Measurements from ENCODE around the gene MMAA.
A peak's percentile ranks its signal among the peaks of the same experiment; 100 is the strongest.
"Not testable (repeated sequence)": the region's sequence is repeated elsewhere in the genome, so short reads cannot be mapped to it uniquely, and the experiment has no call there.

Gene MMAA

DNA sequence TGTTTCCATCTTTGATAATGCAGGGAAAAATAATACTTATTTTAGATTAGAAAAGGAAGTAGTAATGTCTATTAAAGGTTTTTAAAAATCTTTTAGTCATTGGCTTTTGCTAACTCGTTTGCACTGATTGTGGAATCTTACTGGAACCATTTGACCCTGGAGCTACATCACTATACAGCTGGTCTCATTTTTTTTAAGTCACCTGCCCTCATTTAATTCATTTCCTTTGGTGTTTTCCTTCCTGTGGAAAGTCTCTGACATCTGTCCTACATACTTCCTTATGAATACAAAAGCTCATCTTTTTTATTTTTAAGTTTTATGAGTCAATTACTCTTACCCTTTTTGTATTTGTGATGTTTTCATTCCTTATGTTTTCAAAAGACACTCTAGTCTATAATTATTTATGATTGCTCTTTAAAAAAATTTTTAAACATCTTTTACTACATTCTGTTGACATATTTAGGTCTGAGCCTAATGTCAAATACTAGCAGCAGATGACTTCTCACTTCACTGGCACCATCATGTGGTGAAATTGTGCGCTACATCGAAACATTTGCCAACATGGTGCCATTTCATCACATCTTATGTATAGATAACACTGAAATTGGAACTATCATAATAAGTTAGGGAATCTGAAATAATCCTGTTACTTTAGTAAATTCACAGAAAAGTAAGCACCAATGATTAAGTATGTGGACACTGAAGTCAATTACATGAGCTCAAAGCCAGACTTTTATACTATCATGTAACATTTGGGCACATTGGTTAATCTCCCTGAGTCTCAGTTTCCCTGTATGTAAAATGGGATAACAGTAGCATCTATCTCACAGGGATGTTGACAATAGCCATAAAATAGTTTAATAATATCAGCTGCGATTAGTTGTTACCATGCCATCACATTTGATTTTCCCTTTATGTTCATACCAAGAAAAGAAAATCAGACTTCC lies 9.4 kb upstream of the MMAA start:
- no peaks in the 10 kb centered on the region for H3K27me3 ChIP-seq (ENCODE audit: control insufficient read depth, insufficient read depth, low read length)
- no peak overlapping the region for H3K9ac ChIP-seq (ENCODE audit: low read depth, low read length)
- H3K4me3 ChIP-seq (ENCODE audit: low read depth, low read length) = no peak overlapping the region
- no peak overlapping the region for H3K27ac ChIP-seq (ENCODE audit: low read depth, low read length)
- H3K4me1 ChIP-seq (ENCODE audit: control insufficient read depth, insufficient read depth, low read length) = no peaks in the 10 kb centered on the region
- H3K36me3 ChIP-seq (ENCODE audit: control insufficient read depth, insufficient read depth, low read length) = no peaks in the 10 kb centered on the region
- no peaks in the 10 kb centered on the region for H3K9me3 ChIP-seq (ENCODE audit: control insufficient read depth, insufficient read depth, low read length)

DNA sequence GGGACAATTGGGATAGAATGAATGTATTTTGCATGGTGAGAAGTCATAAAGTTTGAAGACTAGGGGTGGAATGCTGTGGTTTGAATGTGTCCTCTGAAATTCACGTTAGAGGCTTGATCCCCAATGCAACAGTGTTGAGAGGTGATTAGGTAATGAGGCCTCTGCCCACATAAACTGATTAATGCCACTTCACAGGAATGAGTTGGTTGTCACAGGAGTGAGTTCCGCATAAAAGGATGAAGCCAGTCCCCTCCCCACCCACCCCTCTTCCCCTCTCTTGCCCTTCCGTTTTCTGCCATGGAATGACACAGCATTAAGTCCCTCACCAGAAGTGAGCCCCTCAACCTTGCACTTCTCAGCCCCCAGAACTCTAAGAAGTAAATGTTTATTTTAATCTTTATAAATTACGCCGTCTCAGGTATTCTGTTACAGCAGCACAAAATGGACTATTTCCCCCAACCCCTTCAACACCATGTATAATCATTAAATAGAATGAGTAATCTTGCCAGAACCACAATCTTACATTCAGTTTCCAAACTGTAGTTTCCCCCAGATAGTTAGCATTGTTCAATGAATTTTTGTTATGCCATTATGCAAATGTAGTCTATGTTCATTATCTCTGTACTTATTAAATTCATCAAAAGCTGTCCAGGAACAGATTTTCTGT lies 5.5 kb upstream of the MMAA start:
- H3K27me3 ChIP-seq (ENCODE audit: control insufficient read depth, insufficient read depth, low read length) = no peaks in the 10 kb centered on the region
- H3K9ac ChIP-seq (ENCODE audit: low read depth, low read length) = no peak overlapping the region
- no peak overlapping the region for H3K4me3 ChIP-seq (ENCODE audit: low read depth, low read length)
- H3K36me3 ChIP-seq (ENCODE audit: control insufficient read depth, insufficient read depth, low read length) = no peaks in the 10 kb centered on the region
- H3K4me1 ChIP-seq (ENCODE audit: control insufficient read depth, insufficient read depth, low read length) = peaks cover 6% of the 10 kb centered on the region; the same call in 1 of the 2 replicates
- no peak overlapping the region for H3K27ac ChIP-seq (ENCODE audit: low read depth, low read length)
- H3K9me3 ChIP-seq (ENCODE audit: control insufficient read depth, insufficient read depth, low read length) = no peaks in the 10 kb centered on the region

GRCh38 chr4:145614233-145614610 lies 5.0 kb upstream of the MMAA start:
- peaks cover 6% of the 10 kb centered on the region; the same call in 1 of the 2 replicates for H3K4me1 ChIP-seq (ENCODE audit: control insufficient read depth, insufficient read depth, low read length)
- no peaks in the 10 kb centered on the region for H3K36me3 ChIP-seq (ENCODE audit: control insufficient read depth, insufficient read depth, low read length)
- H3K9ac ChIP-seq (ENCODE audit: low read depth, low read length) = no peak overlapping the region
- H3K9me3 ChIP-seq (ENCODE audit: control insufficient read depth, insufficient read depth, low read length) = no peaks in the 10 kb centered on the region
- H3K27me3 ChIP-seq (ENCODE audit: control insufficient read depth, insufficient read depth, low read length) = no peaks in the 10 kb centered on the region
- H3K4me3 ChIP-seq (ENCODE audit: low read depth, low read length) = no peak overlapping the region
- no peak overlapping the region for H3K27ac ChIP-seq (ENCODE audit: low read depth, low read length)

DNA sequence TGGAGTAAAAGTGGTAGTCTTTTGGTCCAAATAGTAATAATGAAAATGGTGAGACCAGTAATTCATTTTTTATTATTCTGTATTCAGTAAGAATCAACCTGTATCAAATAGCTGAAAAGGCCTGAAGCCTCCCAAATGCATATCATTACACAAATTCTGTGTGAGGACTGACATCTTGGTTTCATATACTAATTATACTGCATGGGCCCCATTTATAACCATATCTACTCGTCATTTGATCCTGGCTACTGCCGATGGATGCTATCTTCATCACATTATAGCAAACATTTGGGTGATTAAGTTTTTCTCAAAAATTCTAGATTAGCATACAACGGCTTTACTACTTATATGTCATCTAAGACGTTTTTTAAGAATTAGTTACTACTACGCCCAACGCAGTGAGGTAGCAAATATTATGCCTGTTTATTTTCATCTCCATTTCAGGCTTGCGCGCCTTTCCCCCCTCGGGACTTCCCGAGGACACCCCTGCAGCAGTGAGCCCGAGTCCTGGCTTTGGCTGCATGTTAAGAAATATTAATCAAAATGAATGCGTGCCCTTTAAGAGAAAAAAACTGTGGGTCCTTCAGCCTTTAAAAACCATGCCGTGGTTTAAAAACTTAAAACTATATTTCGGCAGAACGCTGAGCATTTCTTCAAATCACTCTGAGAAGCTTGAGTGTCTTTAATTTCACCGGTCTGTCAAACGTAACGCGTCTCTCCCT lies 814 bp upstream of the MMAA start:
- Histone ChIP-seq H3K9ac (ENCODE audit: low read depth, low read length) (peak overlapping the region; percentile 90), H3K27me3 (ENCODE audit: control insufficient read depth, insufficient read depth, low read length) (no peaks in the 10 kb centered on the region), H3K27ac (ENCODE audit: low read depth, low read length) (peak overlapping the region; percentile 90), H3K36me3 (ENCODE audit: control insufficient read depth, insufficient read depth, low read length) (no peaks in the 10 kb centered on the region), H3K4me3 (ENCODE audit: low read depth, low read length) (peak overlapping the region; percentile 96), H3K9me3 (ENCODE audit: control insufficient read depth, insufficient read depth, low read length) (no peaks in the 10 kb centered on the region), H3K4me1 (ENCODE audit: control insufficient read depth, insufficient read depth, low read length) (peaks cover 14% of the 10 kb centered on the region; the same call in 1 of the 2 replicates)

- Histone ChIP-seq H3K9me3 (ENCODE audit: control insufficient read depth, insufficient read depth, low read length) (no peaks in the 10 kb centered on the region), H3K4me3 (ENCODE audit: low read depth, low read length) (peak overlapping the region; percentile 96), H3K27ac (ENCODE audit: low read depth, low read length) (peak overlapping the region; percentile 90), H3K9ac (ENCODE audit: low read depth, low read length) (peak overlapping the region; percentile 90), H3K27me3 (ENCODE audit: control insufficient read depth, insufficient read depth, low read length) (no peaks in the 10 kb centered on the region), H3K4me1 (ENCODE audit: control insufficient read depth, insufficient read depth, low read length) (peaks cover 14% of the 10 kb centered on the region; the same call in 1 of the 2 replicates), H3K36me3 (ENCODE audit: control insufficient read depth, insufficient read depth, low read length) (no peaks in the 10 kb centered on the region)
Observed at GRCh38 chr4:145619639-145619996, 433 bp downstream of the MMAA start.

- not testable (repeated sequence) for H3K27me3 ChIP-seq (ENCODE audit: control insufficient read depth, insufficient read depth, low read length); H3K27ac ChIP-seq (ENCODE audit: low read depth, low read length); H3K9ac ChIP-seq (ENCODE audit: low read depth, low read length); H3K36me3 ChIP-seq (ENCODE audit: control insufficient read depth, insufficient read depth, low read length); H3K9me3 ChIP-seq (ENCODE audit: control insufficient read depth, insufficient read depth, low read length); H3K4me3 ChIP-seq (ENCODE audit: low read depth, low read length)
- H3K4me1 ChIP-seq (ENCODE audit: control insufficient read depth, insufficient read depth, low read length) = peaks cover 14% of the 10 kb centered on the region; the same call in 1 of the 2 replicates
Observed at GRCh38 chr4:145622067-145622466, 2.9 kb downstream of the MMAA start.

DNA sequence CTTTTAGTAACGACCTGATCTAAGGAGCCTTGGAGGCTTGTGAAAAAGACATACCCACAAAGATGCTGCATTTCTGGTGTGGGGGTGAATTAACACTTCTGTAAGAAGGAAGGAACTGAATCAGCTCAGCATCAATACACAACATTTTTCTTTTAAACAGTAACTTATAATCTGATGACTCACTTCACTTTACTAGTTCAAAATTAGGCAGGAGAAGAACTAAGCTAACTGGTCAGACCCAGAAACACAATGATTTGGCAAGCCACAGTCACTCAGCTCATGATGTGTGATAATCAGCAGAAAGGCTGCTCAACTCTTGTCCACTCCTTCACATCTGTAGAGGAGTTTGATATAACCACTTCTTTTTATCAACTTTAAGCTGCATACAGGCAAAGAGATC lies 4.6 kb downstream of the MMAA start:
- H3K27me3 ChIP-seq (ENCODE audit: control insufficient read depth, insufficient read depth, low read length) = no peaks in the 10 kb centered on the region
- H3K4me3 ChIP-seq (ENCODE audit: low read depth, low read length) = no peak overlapping the region
- no peak overlapping the region for H3K27ac ChIP-seq (ENCODE audit: low read depth, low read length)
- H3K36me3 ChIP-seq (ENCODE audit: control insufficient read depth, insufficient read depth, low read length) = no peaks in the 10 kb centered on the region
- H3K4me1 ChIP-seq (ENCODE audit: control insufficient read depth, insufficient read depth, low read length) = peaks cover 8% of the 10 kb centered on the region; the same call in 1 of the 2 replicates
- H3K9ac ChIP-seq (ENCODE audit: low read depth, low read length) = no peak overlapping the region
- no peaks in the 10 kb centered on the region for H3K9me3 ChIP-seq (ENCODE audit: control insufficient read depth, insufficient read depth, low read length)

- H3K9ac ChIP-seq (ENCODE audit: low read depth, low read length) = no peak overlapping the region
- no peaks in the 10 kb centered on the region for H3K4me1 ChIP-seq (ENCODE audit: control insufficient read depth, insufficient read depth, low read length)
- H3K9me3 ChIP-seq (ENCODE audit: control insufficient read depth, insufficient read depth, low read length) = no peaks in the 10 kb centered on the region
- no peaks in the 10 kb centered on the region for H3K27me3 ChIP-seq (ENCODE audit: control insufficient read depth, insufficient read depth, low read length)
- no peak overlapping the region for H3K27ac ChIP-seq (ENCODE audit: low read depth, low read length)
- H3K36me3 ChIP-seq (ENCODE audit: control insufficient read depth, insufficient read depth, low read length) = no peaks in the 10 kb centered on the region
- H3K4me3 ChIP-seq (ENCODE audit: low read depth, low read length) = no peak overlapping the region
Observed at GRCh38 chr4:145625677-145626622, 6.8 kb downstream of the MMAA start.

DNA sequence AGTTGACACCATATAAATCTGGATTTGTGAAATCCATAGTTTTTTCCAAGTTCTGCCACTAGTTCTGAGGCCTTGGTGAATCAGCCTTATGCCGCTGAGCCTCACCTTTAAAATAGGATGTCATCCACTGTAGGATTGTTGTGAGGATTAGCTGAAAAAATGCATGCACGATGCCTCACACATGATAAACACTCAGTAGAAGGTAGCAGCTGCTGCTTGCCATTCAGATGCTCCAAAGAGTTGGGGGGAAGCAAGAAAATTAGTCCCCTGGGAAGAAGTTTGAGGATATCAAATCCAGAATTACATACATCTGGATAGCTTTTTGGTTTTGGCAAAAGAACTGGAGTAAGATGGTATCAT lies 7.4 kb downstream of the MMAA start:
- Histone ChIP-seq H3K9ac (ENCODE audit: low read depth, low read length) (no peak overlapping the region), H3K27me3 (ENCODE audit: control insufficient read depth, insufficient read depth, low read length) (no peaks in the 10 kb centered on the region), H3K36me3 (ENCODE audit: control insufficient read depth, insufficient read depth, low read length) (no peaks in the 10 kb centered on the region), H3K9me3 (ENCODE audit: control insufficient read depth, insufficient read depth, low read length) (no peaks in the 10 kb centered on the region), H3K4me3 (ENCODE audit: low read depth, low read length) (no peak overlapping the region), H3K4me1 (ENCODE audit: control insufficient read depth, insufficient read depth, low read length) (no peaks in the 10 kb centered on the region), H3K27ac (ENCODE audit: low read depth, low read length) (no peak overlapping the region)

GRCh38 chr4:145635117-145635516 lies 15.9 kb downstream of the MMAA start:
- Histone ChIP-seq H3K27me3 (ENCODE audit: control insufficient read depth, insufficient read depth, low read length) (no peaks in the 10 kb centered on the region), H3K4me3 (ENCODE audit: low read depth, low read length) (no peak overlapping the region)

More at GRCh38 chr4:145635117-145635516, 15.9 kb downstream of the MMAA start:
- no peak overlapping the region for H3K27ac ChIP-seq (ENCODE audit: low read depth, low read length)
- no peak overlapping the region for H3K9ac ChIP-seq (ENCODE audit: low read depth, low read length)
- no peaks in the 10 kb centered on the region for H3K36me3 ChIP-seq (ENCODE audit: control insufficient read depth, insufficient read depth, low read length)
- H3K9me3 ChIP-seq (ENCODE audit: control insufficient read depth, insufficient read depth, low read length) = no peaks in the 10 kb centered on the region
- peaks cover 17% of the 10 kb centered on the region for H3K4me1 ChIP-seq (ENCODE audit: control insufficient read depth, insufficient read depth, low read length)

Data from HUES48 (cell line).